HFFc6 (cell line): ENCODE results near the gene TSPAN31. TPM values are rescaled to one million over a fixed set of nuclear protein-coding genes. Genes with fewer than 3 reads are reported as not detected.

Experiments
- DNase-seq: peaks from one replicate; pipeline ENCODE4 v3.0.0-alpha.2; 2018
- H3K27ac Mint-ChIP-seq: 2 replicates; pipeline ENCODE4 v1.8.0; 2020; ENCODE audit warnings: mild to moderate bottlenecking, mixed read lengths
- H3K27me3 Mint-ChIP-seq: 2 replicates; pipeline ENCODE4 v1.8.0; 2021; ENCODE audit warnings: mild to moderate bottlenecking, moderate library complexity, mixed read lengths; ENCODE audit not compliant: insufficient read depth
- H3K36me3 Mint-ChIP-seq: 2 replicates; pipeline ENCODE4 v1.8.0; 2021; ENCODE audit warnings: low read depth, mixed read lengths
- H3K4me1 Mint-ChIP-seq: 2 replicates; pipeline ENCODE4 v1.8.0; 2020; ENCODE audit warnings: low read depth, mixed read lengths
- H3K4me3 Mint-ChIP-seq: 2 replicates; pipeline ENCODE4 v1.8.0; 2020; ENCODE audit warnings: mild to moderate bottlenecking, moderate library complexity, mixed read lengths
- H3K9me3 Mint-ChIP-seq: 2 replicates; pipeline ENCODE4 v1.8.0; 2020; ENCODE audit warnings: mild to moderate bottlenecking, mixed read lengths
- total RNA-seq, 6 experiments: library from RNA; stranded (reverse); fragmentation: NEBNext Ultra II Directional; extraction: Animal tissue kit (Norgen Biotek cat#: 25700); gene quantifications; 2 replicates in 1 of 6; 3 replicates in 5 of 6; pipeline ENCODE4 v1.2.3, GENCODE V29; 2021
- TF ChIP-seq, protein P1 (sequence below): fragments of 200-600 bp; sonication (generic); IDR thresholded peaks from 2 replicates; pipeline ENCODE4 v1.5.0; 2021; ENCODE audit warnings: antibody characterized with exemption, mild to moderate bottlenecking

Gene TSPAN31
- total RNA-seq, 6 experiments from 2014 or later, result 20.3 to 32.3 (median 24.3) TPM

- Mint-ChIP-seq H3K9me3 (no peaks in the 10 kb centered on the region), H3K4me1 (peaks cover 34% of the 10 kb centered on the region), H3K27ac (no peak overlapping the region), H3K36me3 (no peaks in the 10 kb centered on the region), H3K27me3 (peaks cover 31% of the 10 kb centered on the region), H3K4me3 (peak overlapping the region; percentile 73)
- DNase-seq, result no peak
- TF ChIP-seq, protein P1, sequence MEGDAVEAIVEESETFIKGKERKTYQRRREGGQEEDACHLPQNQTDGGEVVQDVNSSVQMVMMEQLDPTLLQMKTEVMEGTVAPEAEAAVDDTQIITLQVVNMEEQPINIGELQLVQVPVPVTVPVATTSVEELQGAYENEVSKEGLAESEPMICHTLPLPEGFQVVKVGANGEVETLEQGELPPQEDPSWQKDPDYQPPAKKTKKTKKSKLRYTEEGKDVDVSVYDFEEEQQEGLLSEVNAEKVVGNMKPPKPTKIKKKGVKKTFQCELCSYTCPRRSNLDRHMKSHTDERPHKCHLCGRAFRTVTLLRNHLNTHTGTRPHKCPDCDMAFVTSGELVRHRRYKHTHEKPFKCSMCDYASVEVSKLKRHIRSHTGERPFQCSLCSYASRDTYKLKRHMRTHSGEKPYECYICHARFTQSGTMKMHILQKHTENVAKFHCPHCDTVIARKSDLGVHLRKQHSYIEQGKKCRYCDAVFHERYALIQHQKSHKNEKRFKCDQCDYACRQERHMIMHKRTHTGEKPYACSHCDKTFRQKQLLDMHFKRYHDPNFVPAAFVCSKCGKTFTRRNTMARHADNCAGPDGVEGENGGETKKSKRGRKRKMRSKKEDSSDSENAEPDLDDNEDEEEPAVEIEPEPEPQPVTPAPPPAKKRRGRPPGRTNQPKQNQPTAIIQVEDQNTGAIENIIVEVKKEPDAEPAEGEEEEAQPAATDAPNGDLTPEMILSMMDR, result no peak
Observed at GRCh38 chr12:57736741-57737466, 7.9 kb upstream of the TSPAN31 start.

- peaks cover 36% of the 10 kb centered on the region for H3K27me3 Mint-ChIP-seq
- H3K36me3 Mint-ChIP-seq, result no peaks in the 10 kb centered on the region
- H3K4me1 Mint-ChIP-seq, result peaks cover 34% of the 10 kb centered on the region
- H3K9me3 Mint-ChIP-seq, result no peaks in the 10 kb centered on the region
- TF ChIP-seq, protein P1, result peak; percentile 64
- no peak overlapping the region for H3K27ac Mint-ChIP-seq
- H3K4me3 Mint-ChIP-seq, result no peak overlapping the region
- DNase-seq, result no peak
Observed at GRCh38 chr12:57737467-57738460, 7.1 kb upstream of the TSPAN31 start.

DNA sequence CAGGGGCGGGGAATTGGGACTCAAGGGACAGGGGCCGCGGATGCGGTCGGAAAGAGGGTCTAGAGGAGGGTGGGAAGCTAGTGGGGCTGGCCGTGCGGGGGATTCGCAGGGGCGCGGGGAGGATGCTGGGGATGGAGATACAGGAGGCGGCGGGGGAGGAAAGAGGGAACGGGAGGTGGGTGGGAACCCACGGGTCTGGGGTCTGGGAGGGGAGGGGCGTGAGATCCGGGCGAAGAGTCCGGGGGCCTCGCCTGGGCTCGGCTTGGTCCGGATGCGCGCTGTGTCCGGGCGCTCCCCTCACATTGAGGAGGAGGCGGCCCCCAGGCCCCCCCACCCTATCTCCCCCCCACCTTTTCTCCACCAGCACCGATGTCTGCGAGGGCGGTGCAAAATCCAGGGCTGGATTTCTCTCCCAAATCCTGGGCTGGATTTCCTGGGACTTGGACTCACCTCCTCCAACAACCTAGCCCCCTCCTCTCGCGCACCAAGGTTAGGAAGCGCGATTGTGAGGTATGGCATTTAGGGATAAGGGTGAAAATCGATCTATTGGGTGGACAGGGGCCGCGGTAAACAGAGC, 6.1 kb upstream of the TSPAN31 start, which contains the start of gene AGAP2:
TSS of gene AGAP2 (minus strand) at position 82 of the 577 bp plus-strand sequence. CDS start 496 bp downstream, outside the sequence.
- no peak for DNase-seq
- H3K4me3 Mint-ChIP-seq, result peak within 1 kb of the TSS; percentile 13
- peaks cover 36% of the 10 kb centered on the region for H3K27me3 Mint-ChIP-seq
- TF ChIP-seq, protein P1, result no peak
- no peak within 1 kb of the TSS for H3K27ac Mint-ChIP-seq
- H3K4me1 Mint-ChIP-seq, result peaks cover 26% of the 10 kb centered on the region
- H3K36me3 Mint-ChIP-seq, result no peaks in the 10 kb centered on the region
- H3K9me3 Mint-ChIP-seq, result no peaks in the 10 kb centered on the region

- Mint-ChIP-seq H3K36me3 (no peaks in the 10 kb centered on the region), H3K27ac (no peak overlapping the region), H3K4me3 (peak overlapping the region; percentile 13), H3K27me3 (peaks cover 34% of the 10 kb centered on the region), H3K9me3 (no peaks in the 10 kb centered on the region), H3K4me1 (peaks cover 29% of the 10 kb centered on the region)
- TF ChIP-seq, protein P1, result no peak
- no peak for DNase-seq
Observed at GRCh38 chr12:57739387-57739786, 5.5 kb upstream of the TSPAN31 start.

DNA sequence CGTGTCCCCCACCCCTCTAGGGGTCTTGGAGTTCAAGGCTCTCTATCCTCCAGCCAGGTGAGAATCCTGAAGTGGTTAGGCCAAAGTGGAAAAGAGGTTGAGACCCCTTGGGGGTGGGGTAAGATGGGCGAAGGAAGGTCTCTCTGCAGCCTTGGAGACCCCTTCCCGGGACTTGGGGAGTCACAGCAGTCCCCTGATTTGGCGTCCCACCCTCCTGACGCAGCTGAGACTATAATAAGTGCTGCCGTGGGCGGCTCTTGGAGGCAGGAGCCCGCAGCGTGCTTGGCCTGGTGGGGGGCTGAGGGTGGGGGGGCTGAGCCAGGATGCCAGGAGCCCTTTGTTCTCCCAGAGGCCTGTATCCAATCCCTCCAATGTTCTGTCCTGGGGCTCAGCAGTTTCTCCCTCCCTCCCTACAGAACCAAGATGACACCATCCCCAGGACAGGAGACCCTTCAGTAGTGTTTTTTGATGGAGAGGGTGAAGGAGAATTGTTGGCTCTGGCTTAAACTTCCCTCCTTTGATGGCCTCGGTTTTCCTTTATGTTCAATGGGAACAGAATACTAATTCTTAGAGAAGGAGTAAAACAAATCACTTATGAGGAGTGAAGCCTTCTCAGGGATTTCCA, 4.8 kb upstream of the TSPAN31 start:
- TF ChIP-seq, protein P1, result no peak
- peaks cover 3% of the 10 kb centered on the region; the same call in 1 of the 2 replicates for H3K9me3 Mint-ChIP-seq
- no peak overlapping the region for H3K27ac Mint-ChIP-seq
- DNase-seq, result no peak
- no peak overlapping the region for H3K4me3 Mint-ChIP-seq
- peaks cover 35% of the 10 kb centered on the region for H3K27me3 Mint-ChIP-seq
- H3K36me3 Mint-ChIP-seq, result no peaks in the 10 kb centered on the region
- peaks cover 26% of the 10 kb centered on the region for H3K4me1 Mint-ChIP-seq
